Measurements from ENCODE around the gene VEPH1.

DNA sequence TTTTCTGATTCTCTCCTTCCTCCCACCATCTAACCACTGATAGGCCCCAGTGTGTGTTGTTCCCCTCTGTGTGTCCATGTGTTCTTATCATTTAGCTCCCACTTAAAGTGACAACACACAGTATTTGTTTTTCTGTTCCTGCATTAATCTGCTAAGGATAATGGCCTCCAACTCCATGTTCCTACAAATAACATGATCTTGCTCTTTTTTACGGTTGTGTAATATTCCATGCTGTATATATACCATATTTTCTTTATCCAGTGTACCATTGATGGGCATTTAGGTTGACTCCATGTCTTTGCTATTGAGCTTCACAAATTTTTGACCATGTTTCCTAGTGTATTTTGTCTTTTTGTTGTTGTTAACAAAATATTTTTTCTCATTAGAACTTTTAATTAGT, 30.6 kb downstream of the VEPH1 start:
- TF ChIP-seq EZH2 (IDR thresholded peaks at IDR 0.05; ENCODE audit: borderline replicate concordance, low read length) = no peak
- TF ChIP-seq, protein P1, sequence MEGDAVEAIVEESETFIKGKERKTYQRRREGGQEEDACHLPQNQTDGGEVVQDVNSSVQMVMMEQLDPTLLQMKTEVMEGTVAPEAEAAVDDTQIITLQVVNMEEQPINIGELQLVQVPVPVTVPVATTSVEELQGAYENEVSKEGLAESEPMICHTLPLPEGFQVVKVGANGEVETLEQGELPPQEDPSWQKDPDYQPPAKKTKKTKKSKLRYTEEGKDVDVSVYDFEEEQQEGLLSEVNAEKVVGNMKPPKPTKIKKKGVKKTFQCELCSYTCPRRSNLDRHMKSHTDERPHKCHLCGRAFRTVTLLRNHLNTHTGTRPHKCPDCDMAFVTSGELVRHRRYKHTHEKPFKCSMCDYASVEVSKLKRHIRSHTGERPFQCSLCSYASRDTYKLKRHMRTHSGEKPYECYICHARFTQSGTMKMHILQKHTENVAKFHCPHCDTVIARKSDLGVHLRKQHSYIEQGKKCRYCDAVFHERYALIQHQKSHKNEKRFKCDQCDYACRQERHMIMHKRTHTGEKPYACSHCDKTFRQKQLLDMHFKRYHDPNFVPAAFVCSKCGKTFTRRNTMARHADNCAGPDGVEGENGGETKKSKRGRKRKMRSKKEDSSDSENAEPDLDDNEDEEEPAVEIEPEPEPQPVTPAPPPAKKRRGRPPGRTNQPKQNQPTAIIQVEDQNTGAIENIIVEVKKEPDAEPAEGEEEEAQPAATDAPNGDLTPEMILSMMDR (conservative IDR thresholded peaks at IDR 0.05 in 1 of 2, IDR thresholded peaks at IDR 0.05 in 1 of 2; ENCODE audit: extremely low read depth in 1 of 2, insufficient read depth in 1 of 2, low read depth in 1 of 2, low read length in 2 of 2) = no peak
